NCI-H226 (cell line): ENCODE data around the gene SCRN2.

Experiments
- DNase-seq: peaks from one replicate; pipeline ENCODE4 v3.0.0-alpha.2; 2015

Gene SCRN2

DNA sequence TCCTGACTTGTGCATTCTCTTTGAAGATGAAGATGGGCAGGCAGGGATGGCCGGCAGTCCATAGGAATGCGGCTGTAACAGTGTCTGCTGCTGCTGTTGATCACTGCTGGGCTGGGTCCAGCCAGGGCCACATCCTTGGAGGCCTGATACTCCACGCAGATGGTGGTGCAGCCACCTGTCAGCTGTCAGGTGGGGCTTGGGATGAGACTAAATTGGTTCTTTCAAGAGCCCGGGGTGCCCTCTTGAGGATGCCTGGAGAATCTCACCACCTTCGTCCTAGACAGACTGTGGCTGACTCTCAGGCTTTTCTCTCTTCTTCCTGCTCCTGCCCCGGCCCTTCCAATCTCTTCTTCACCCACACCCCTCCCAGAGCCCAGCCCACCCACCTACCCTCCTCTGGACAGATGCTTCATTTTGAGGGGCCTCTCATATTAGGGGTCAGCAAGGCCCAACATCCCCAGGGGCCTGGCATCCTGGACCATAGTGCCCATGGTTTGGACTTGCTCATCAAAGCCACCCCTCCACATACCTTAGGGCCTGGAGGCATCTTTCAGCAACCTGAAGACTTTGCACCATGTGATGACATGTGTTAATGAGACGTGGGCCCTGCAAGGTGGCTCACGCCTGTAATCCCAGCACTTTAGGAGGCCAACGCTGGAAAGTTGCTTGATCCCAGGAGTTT, 38.6 kb downstream of the SCRN2 start:
- DNase-seq: no peak

GRCh38 chr17:47801906-47802305, 39.2 kb downstream of the SCRN2 start:
- DNase-seq: no peak

GRCh38 chr17:47801176-47801765, 39.8 kb downstream of the SCRN2 start:
- DNase-seq: no peak

DNA sequence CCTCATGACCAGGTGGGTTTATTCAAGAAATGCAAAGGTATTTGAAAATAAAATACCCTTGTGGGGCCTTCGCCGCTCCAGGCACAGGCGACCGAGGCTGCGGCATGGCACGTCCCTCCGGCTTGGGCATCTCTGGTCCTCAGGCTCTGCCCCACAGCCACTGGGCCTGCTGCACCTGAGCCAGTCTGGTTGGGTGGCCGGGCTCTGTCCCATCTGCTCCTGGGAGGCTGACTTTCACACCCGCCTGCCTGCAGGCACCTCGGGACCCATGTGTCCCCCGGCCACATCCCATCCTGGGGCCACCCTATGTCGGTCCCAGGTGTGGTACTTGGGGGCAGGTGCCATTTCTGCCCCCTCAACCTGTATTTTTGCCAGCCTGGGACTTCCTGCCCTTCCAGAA, 40.4 kb downstream of the SCRN2 start:
- no peak for DNase-seq

DNA sequence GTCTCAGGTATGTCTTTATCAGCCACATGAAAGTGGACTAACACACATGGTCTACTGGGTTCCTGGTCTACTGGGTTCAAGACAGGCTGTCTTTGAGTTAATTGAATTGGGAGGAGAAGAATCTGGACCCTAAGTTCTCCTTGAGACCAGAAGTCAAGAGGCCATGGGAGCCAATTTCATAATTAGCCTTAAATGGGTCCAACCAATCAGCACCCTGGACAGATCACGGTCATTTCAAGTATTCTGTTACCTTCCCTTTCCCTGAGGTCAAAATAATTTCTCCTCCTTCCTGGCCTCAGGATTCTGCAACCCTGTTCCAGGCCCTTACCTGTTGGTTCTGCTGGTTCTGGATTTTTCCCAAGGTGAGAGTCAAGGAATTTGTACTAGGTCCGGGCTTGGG, 43.3 kb downstream of the SCRN2 start:
- no peak for DNase-seq

GRCh38 chr17:47792979-47793378, 48.1 kb downstream of the SCRN2 start:
- no peak for DNase-seq

DNA sequence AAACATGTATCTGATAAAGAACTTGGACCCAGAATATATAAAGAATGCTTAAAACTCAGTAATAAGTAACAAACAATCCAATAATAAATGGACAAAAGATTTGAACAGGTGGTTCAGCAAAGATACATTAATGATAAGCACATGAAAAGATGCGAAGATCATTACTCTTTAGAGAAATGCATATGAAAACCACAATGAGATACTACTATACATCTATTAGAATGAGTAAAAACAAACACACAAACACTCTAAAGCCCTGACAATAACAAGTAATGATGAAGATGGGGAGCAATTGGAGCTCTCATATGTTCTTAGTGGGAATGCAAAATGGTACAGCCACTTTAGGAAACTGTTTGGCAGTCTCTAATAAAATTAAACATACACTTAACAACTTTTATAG, 48.6 kb downstream of the SCRN2 start:
- DNase-seq: no peak

- no peak for DNase-seq
These were observed 50.0 kb downstream of the SCRN2 start for GRCh38 chr17:47791025-47791424.

DNA sequence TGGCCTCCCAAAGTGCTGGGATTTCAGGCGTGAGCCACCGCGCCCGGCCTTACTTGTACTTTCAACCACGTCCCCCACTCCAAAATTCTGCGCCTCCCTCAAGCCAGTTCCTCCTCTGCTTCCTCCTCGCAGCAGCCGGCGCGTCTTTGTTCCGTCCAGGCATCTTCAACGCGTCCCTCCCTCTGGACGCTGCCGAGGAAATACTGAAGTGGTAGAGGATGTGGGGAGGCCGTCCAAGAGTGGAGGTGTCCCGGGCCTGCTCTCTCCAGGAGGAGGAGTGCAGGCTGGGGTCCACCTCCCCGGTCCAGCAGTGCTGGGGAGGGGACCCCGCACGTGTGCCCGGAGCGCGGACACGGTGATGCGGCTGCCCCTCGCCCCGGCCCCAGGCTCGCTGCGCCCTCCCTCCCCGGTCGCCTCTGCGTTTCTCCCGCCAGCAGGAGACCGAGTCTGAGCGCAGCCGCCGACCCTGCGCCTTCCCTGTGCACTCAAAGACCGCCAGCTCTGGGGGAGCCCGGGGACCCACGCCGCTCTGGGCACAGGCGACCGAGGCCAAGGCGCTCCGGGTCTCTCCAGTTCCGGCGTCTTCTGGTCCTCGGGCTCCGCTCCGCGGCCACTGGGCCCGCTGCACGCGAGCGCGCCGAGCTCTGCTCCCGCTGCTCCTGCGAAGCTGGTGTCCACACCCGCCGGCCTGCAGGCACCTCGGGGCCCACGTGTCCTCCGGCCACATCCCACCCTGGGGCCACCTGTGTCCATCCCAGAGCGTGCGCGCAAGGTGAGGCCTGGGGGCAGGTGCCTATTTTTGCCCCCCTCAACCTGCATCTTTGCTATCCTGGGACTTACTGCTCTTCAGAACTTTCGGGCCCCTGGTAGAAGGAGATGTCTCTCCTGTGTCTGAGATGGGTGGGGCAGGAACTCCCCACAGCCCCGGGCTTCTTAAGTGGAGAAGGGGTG, 51.2 kb downstream of the SCRN2 start:
- DNase-seq: peak; percentile 36
